ENCODE results near the gene C22orf42. TPM values are rescaled to one million over a fixed set of nuclear protein-coding genes. Genes with fewer than 3 reads are reported as not detected.

The C22orf42 gene
- total RNA-seq, 4 donors from 2014 or later, result not detected

GRCh38 chr22:32120603-32121002 lies 38.5 kb downstream of the C22orf42 start:
- no peak overlapping the region for H3K4me3 ChIP-seq
- no peak for TF ChIP-seq EP300 (IDR thresholded peaks at IDR 0.05)
- TF ChIP-seq POLR2AphosphoS5 (IDR thresholded peaks at IDR 0.05), result no peak
- TF ChIP-seq POLR2A (IDR thresholded peaks at IDR 0.05), result no peak
- TF ChIP-seq CTCF (IDR thresholded peaks at IDR 0.05), result no peak
- no peaks in the 10 kb centered on the region for H3K9me3 ChIP-seq
- DNase-seq (ENCODE audit: low spot score in 2 of 2), result no peak
- H3K27me3 ChIP-seq, result no peaks in the 10 kb centered on the region
- no peaks in the 10 kb centered on the region for H3K4me1 ChIP-seq
- H3K27ac ChIP-seq, result no peak overlapping the region
- 94% methylated on average over 17 of the region's 20 CpGs for WGBS
- no peaks in the 10 kb centered on the region for H3K36me3 ChIP-seq

DNA sequence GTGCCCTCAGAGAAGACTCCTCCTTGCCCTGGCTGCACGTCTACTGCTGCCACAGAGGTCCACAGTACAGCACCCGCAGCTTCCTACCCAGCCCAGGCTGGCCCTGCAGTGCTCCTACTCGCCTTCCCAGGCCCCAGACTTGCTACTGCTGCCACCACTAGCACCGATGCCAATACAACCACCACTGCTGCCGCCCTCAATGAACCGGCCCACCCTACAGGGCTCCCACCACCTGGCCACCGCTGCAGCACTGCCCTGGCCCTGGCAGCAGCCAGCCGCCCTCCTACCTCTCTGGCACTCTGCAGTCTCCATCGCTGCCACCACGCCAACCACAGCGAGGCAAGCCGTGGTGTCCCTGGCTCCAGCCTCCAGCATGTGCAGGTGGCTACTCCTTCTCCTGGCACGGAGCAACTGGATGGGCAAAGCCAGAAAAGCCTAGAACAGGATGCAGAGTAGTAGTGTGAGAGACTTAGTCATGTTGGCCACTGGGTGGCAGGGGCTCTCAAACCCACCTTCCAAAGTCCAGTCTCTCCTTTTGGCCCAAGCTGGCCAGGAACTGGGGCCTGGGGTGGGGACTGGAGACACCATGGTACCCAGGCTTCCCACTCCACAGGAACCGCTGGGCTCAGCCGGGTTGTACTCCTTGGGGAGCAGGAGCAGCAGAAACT lies 39.4 kb downstream of the C22orf42 start:
- WGBS, result 80% methylated on average over 7 of the region's 15 CpGs
- Histone ChIP-seq H3K36me3 (no peaks in the 10 kb centered on the region), H3K4me3 (no peak overlapping the region), H3K27me3 (no peaks in the 10 kb centered on the region), H3K4me1 (no peaks in the 10 kb centered on the region), H3K9me3 (no peaks in the 10 kb centered on the region), H3K27ac (no peak overlapping the region)
- TF ChIP-seq POLR2A (IDR thresholded peaks at IDR 0.05) (no peak), CTCF (IDR thresholded peaks at IDR 0.05) (no peak)
- no peak for DNase-seq (ENCODE audit: low spot score in 2 of 2)

DNA sequence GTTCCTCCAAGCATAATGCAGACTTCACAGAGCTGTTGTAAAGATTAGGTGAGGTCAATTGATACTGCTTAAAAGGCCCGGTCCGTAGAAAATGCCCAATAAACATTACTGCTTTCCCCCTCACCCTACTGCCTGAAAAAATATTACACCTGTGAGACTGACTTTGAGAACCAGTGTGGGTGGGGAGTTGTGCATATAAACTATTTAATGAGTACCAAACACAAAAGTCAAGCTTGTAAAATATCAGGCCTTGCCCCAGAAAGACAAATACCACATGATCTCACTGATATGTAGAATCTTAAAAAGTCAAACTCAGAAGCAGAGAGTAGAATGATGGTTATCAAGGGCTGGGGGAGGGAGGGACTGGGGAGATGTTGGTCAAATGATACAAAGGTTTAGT lies 46.7 kb downstream of the C22orf42 start:
- Histone ChIP-seq H3K4me1 (no peaks in the 10 kb centered on the region), H3K27ac (no peak overlapping the region), H3K4me3 (no peak overlapping the region), H3K27me3 (peaks cover 16% of the 10 kb centered on the region), H3K9me3 (no peaks in the 10 kb centered on the region), H3K36me3 (no peaks in the 10 kb centered on the region)
- 78% methylated on average over 2 of the region's 2 CpGs for WGBS
- no peak for TF ChIP-seq CTCF (IDR thresholded peaks at IDR 0.05)
- DNase-seq (ENCODE audit: low spot score in 2 of 2), result no peak

GRCh38 chr22:32106930-32107329 lies 52.2 kb downstream of the C22orf42 start:
- Histone ChIP-seq H3K4me1 (no peaks in the 10 kb centered on the region), H3K4me3 (no peak overlapping the region), H3K9me3 (no peaks in the 10 kb centered on the region), H3K27ac (no peak overlapping the region), H3K27me3 (peaks cover 11% of the 10 kb centered on the region), H3K36me3 (no peaks in the 10 kb centered on the region)
- no peak for DNase-seq (ENCODE audit: low spot score in 2 of 2)
- WGBS, result 17% methylated on average over 1 of the region's 1 CpG
- TF ChIP-seq POLR2A (IDR thresholded peaks at IDR 0.05), result no peak
- TF ChIP-seq EP300 (IDR thresholded peaks at IDR 0.05), result no peak
- TF ChIP-seq POLR2AphosphoS5 (IDR thresholded peaks at IDR 0.05), result no peak
- no peak for TF ChIP-seq CTCF (IDR thresholded peaks at IDR 0.05)

- no peaks in the 10 kb centered on the region for H3K36me3 ChIP-seq
- no peak for TF ChIP-seq EP300 (IDR thresholded peaks at IDR 0.05)
- TF ChIP-seq CTCF (IDR thresholded peaks at IDR 0.05), result peak in 1 of 2 donors; percentile 15
- TF ChIP-seq POLR2AphosphoS5 (IDR thresholded peaks at IDR 0.05), result no peak
- WGBS, result 61% methylated on average over 2 of the region's 2 CpGs
- no peak overlapping the region for H3K27ac ChIP-seq
- H3K4me1 ChIP-seq, result no peaks in the 10 kb centered on the region
- no peak for DNase-seq (ENCODE audit: low spot score in 2 of 2)
- H3K27me3 ChIP-seq, result peaks cover 5% of the 10 kb centered on the region
- H3K4me3 ChIP-seq, result no peak overlapping the region
- H3K9me3 ChIP-seq, result no peaks in the 10 kb centered on the region
Measured at GRCh38 chr22:32103658-32104315, 55.3 kb downstream of the C22orf42 start.
